Gastroesophageal sphincter (tissue), 4 donors: Measurements from ENCODE around the gene GRIP2. TPM values are rescaled to one million over a fixed set of nuclear protein-coding genes. Genes with fewer than 3 reads are reported as not detected.

ENCODE experiments used
- ATAC-seq: fragments of 150-250 bp; one replicate; pipeline ENCODE4 v1.9.1; 2016; ENCODE audit warnings: mild to moderate bottlenecking, moderate library complexity
- H3K27ac ChIP-seq, 4 donors: fragments of 200-600 bp; sonication (generic) in 3 of 4; 1 replicate in 3 of 4; 2 replicates in 1 of 4; pipeline ENCODE4 v1.5.1; 2016 to 2019
- H3K27me3 ChIP-seq: fragments of 200-600 bp; sonication (generic); one replicate; pipeline ENCODE4 v1.5.1; 2019
- H3K36me3 ChIP-seq, 2 donors: fragments of 200-600 bp; sonication (generic); one replicate each; pipeline ENCODE4 v1.5.1; 2019; ENCODE audit warnings: control low read depth in 1 of 2
- H3K4me1 ChIP-seq, 3 donors: fragments of 200-600 bp; sonication (generic); 1 replicate in 2 of 3; 2 replicates in 1 of 3; pipeline ENCODE4 v1.5.1; 2016 to 2019; ENCODE audit warnings: control low read depth in 2 of 3
- H3K4me3 ChIP-seq, 2 donors: fragments of 200-600 bp; sonication (generic); one replicate each; pipeline ENCODE4 v1.5.1; 2019; ENCODE audit warnings: mild to moderate bottlenecking in 1 of 2, moderate library complexity in 1 of 2
- H3K9me3 ChIP-seq, 3 donors: fragments of 200-600 bp; sonication (generic); one replicate each; pipeline ENCODE4 v1.5.1; 2017 to 2019; ENCODE audit warnings: control low read depth in 2 of 3
- EP300 ChIP-seq: sonication (generic); formaldehyde crosslinking; IDR thresholded peaks from one replicate; pipeline ENCODE4 v1.6.1; 2017; ENCODE audit warnings: antibody characterized with exemption, mild to moderate bottlenecking
- POLR2A ChIP-seq, 2 donors: fragments of 450-650 bp; IDR thresholded peaks; one replicate each; pipeline ENCODE4 v1.6.1; 2017; ENCODE audit warnings: antibody characterized with exemption in 2 of 2, mild to moderate bottlenecking in 2 of 2, moderate library complexity in 1 of 2
- POLR2AphosphoS5 ChIP-seq: sonication (generic); formaldehyde crosslinking; IDR thresholded peaks from one replicate; pipeline ENCODE4 v1.6.1; 2017; ENCODE audit warnings: antibody characterized with exemption
- WGBS, 2 donors: methylation state at CpG; one replicate each; pipeline ENCODE4 v1.1.5; 2018; ENCODE audit warnings: low coverage in 1 of 2; 5-methylcytosine and 5-hydroxymethylcytosine counted together
- total RNA-seq, 4 donors: library from RNA; depleted of rRNA; stranded (reverse); fragments of >200 nt; gene quantifications; one replicate each; pipeline ENCODE4 v1.1.0, GENCODE V29; 2016
- TF ChIP-seq, protein P1 (sequence below), 4 experiments: fragments of 200-600 bp in 2 of 4; fragments of 450-650 bp in 2 of 4; sonication (generic) in 1 of 4; IDR thresholded peaks; one replicate each; pipeline ENCODE4 v1.5.1; 2017 to 2019; ENCODE audit warnings: antibody characterized with exemption in 4 of 4, mild to moderate bottlenecking in 2 of 4, moderate library complexity in 2 of 4

Gene GRIP2
- total RNA-seq, 4 donors from 2014 or later, result 0.27 to 1.6 (median 0.72) TPM

DNA sequence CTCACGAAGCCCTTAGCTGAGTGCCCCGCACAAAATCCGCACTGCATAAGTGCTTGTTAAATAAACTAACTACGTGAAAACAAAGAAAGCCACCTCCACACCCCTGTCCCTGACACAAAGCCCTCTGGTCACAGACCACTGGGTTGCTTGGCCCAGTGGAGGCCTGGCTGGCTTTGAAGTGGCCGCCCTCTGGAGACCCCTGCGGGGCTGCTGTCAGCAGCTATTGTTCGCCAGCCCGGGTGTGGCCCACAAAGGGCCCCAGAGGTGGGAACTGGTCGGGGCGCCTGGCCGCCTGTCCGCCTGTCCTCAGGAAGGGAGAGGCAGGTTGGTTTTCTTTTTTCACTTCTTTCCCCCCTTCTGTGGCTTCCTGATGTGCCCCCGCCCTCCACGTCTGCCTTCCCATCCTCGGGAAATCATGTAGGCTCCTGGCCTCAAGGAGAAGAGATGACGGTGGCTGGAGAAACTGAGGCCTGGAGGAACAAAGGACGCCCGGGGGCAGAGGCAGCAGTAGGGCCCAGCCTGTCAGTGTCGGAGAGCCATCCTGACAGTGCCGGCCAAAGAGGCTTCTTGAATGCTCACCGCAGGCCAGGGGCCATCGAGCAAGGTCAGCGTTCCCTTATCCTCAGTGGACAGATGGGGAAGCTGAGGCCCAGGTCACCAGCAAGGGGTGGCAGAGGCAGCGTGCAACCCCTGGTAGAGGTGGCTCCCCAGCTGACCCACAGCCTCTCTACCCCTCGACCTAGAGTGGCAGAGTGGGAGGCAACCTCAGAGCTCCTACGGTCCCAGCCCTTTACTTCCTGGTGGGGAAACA lies 76.6 kb downstream of the GRIP2 start:
- TF ChIP-seq, protein P1, sequence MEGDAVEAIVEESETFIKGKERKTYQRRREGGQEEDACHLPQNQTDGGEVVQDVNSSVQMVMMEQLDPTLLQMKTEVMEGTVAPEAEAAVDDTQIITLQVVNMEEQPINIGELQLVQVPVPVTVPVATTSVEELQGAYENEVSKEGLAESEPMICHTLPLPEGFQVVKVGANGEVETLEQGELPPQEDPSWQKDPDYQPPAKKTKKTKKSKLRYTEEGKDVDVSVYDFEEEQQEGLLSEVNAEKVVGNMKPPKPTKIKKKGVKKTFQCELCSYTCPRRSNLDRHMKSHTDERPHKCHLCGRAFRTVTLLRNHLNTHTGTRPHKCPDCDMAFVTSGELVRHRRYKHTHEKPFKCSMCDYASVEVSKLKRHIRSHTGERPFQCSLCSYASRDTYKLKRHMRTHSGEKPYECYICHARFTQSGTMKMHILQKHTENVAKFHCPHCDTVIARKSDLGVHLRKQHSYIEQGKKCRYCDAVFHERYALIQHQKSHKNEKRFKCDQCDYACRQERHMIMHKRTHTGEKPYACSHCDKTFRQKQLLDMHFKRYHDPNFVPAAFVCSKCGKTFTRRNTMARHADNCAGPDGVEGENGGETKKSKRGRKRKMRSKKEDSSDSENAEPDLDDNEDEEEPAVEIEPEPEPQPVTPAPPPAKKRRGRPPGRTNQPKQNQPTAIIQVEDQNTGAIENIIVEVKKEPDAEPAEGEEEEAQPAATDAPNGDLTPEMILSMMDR (IDR thresholded peaks at IDR 0.05), result no peak
- no peak for TF ChIP-seq POLR2A (IDR thresholded peaks at IDR 0.05)
- no peak for TF ChIP-seq EP300
- no peak for TF ChIP-seq POLR2AphosphoS5
- Histone ChIP-seq H3K9me3 (no peaks in the 10 kb centered on the region), H3K27me3 (no peaks in the 10 kb centered on the region), H3K4me3 (no peak overlapping the region), H3K4me1 (peaks cover 0 to 19% (median 6%) of the 10 kb centered on the region in 3 donors), H3K36me3 (peaks cover 0 to 60% of the 10 kb centered on the region in 2 donors), H3K27ac (no peak overlapping the region)
- ATAC-seq, result no peak
- WGBS, 2 donors, result 93 to 95% methylated on average over 5 of the region's 26 CpGs

DNA sequence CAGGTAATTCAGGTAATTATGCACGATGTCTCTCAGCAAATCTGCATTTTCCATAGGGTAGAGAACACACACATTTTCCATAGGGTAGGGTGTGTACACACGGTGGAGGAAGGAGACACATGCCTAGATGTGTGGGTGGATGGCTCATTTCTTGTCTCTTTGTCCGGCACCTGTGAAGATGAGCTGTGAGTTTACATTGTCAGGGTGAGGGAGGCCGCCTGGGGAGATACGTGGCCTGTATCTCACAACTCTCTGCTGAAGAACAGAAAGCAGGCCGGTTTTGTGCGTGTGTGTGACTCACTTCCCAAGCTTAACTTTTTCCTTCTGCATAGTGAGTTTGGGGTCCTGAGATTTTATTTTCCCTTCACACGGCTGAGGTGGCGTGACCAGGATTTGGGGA lies 77.4 kb downstream of the GRIP2 start:
- Histone ChIP-seq H3K36me3 (peaks cover 0 to 64% of the 10 kb centered on the region in 2 donors), H3K9me3 (no peaks in the 10 kb centered on the region), H3K27ac (no peak overlapping the region), H3K27me3 (no peaks in the 10 kb centered on the region), H3K4me1 (peaks cover 0 to 19% (median 6%) of the 10 kb centered on the region in 3 donors), H3K4me3 (no peak overlapping the region)
- no peak for ATAC-seq
- 76 to 83% methylated on average over 3 to 9 of the region's 9 CpGs for WGBS, 2 donors
- TF ChIP-seq, protein P1 (IDR thresholded peaks at IDR 0.05), result no peak
- no peak for TF ChIP-seq EP300
- no peak for TF ChIP-seq POLR2AphosphoS5
- TF ChIP-seq POLR2A (IDR thresholded peaks at IDR 0.05), result no peak

DNA sequence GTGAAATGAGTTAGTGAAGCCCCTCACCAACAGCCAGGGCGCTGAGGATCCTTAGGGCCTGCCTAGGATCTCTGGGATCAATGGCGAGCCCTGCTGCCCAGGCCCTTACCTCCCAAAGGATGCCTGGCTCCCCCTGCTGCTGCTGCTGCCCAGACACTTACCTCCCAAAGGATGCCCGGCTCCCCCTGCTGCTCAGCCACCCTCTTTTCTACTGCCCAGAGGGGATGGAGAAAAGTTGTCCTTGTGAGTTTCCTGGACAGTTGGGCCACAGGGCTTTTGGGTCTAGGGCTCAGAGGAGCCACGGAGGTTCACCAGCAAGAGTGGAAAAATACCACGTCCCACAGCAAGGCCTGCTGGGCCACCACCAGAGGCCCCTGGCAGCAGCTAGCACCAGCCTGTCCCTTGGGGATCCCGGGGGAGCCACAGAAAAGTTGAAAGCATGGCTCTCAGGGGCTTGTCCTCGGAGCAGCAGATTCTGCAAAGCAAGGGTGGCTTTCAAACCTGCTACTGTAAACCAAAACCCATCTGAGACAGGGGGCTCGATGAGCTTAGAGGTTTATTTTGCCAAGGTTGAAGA lies 78.3 kb downstream of the GRIP2 start:
- 71 to 100% methylated on average over 1 to 2 of the region's 8 CpGs for WGBS, 2 donors
- no peak for ATAC-seq
- TF ChIP-seq, protein P1 (IDR thresholded peaks at IDR 0.05), result peak in 3 of 4 experiments; percentile 35 to 69 (median 61)
- TF ChIP-seq POLR2A (IDR thresholded peaks at IDR 0.05), result no peak

DNA sequence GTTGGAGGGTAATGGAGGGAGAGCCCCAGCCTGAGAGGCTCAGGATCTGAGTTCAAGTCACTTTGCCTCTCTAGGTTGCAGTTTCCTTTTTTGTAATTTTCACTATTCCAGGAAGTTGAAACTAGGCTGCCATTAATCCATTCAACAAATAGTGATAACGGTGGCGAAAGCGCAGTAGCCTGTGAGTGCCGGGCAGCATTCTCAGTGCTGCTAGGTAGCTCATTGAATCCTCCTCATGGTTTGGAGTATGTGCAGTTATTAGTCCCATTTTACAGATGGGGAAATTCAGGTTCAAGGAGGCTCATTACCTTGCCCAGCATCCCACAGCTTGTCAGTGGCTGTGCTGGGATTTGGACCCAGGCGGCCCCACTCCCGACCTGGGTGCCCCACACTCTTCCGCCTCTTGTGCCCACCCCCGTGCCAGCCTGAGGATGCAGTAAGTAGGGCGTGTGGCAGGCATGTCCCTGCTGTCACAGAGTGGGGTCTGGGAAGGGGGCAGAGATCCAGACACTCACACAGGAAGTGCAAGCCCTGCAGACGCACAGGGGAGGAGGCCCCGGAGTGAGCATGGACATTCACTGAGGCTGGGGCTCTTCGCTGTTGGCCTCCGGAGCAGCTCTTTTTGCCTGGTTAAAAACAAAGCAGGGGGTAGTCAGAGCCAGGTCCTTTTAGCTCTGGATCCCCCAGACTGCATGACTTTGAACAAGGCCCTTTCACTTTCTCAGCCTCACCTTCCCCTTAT lies 79.0 kb downstream of the GRIP2 start:
- Histone ChIP-seq H3K4me3 (no peak overlapping the region), H3K4me1 (peaks cover 0 to 20% (median 6%) of the 10 kb centered on the region in 3 donors), H3K9me3 (no peaks in the 10 kb centered on the region), H3K27me3 (no peaks in the 10 kb centered on the region), H3K27ac (peak overlapping the region in 3 of 4 donors; percentile 20 to 57 (median 31)), H3K36me3 (peaks cover 0 to 48% of the 10 kb centered on the region in 2 donors)
- TF ChIP-seq, protein P1 (IDR thresholded peaks at IDR 0.05), result no peak
- TF ChIP-seq POLR2A (IDR thresholded peaks at IDR 0.05) (no peak), POLR2AphosphoS5 (no peak), EP300 (no peak)
- whole genome bisulfite sequencing, 2 donors, result 74 to 78% methylated on average over 6 to 9 of the region's 13 CpGs
- ATAC-seq, result no peak

More for the DNA sequence above, 78.3 kb downstream of the GRIP2 start:
- Histone ChIP-seq H3K9me3 (no peaks in the 10 kb centered on the region), H3K27ac (peak overlapping the region in 1 of 4 donors; percentile 57), H3K4me1 (peaks cover 0 to 19% (median 6%) of the 10 kb centered on the region in 3 donors), H3K36me3 (peaks cover 0 to 55% of the 10 kb centered on the region in 2 donors), H3K27me3 (no peaks in the 10 kb centered on the region), H3K4me3 (no peak overlapping the region)
